ENCODE data around the gene ARL16.

ARL16 gene

DNA sequence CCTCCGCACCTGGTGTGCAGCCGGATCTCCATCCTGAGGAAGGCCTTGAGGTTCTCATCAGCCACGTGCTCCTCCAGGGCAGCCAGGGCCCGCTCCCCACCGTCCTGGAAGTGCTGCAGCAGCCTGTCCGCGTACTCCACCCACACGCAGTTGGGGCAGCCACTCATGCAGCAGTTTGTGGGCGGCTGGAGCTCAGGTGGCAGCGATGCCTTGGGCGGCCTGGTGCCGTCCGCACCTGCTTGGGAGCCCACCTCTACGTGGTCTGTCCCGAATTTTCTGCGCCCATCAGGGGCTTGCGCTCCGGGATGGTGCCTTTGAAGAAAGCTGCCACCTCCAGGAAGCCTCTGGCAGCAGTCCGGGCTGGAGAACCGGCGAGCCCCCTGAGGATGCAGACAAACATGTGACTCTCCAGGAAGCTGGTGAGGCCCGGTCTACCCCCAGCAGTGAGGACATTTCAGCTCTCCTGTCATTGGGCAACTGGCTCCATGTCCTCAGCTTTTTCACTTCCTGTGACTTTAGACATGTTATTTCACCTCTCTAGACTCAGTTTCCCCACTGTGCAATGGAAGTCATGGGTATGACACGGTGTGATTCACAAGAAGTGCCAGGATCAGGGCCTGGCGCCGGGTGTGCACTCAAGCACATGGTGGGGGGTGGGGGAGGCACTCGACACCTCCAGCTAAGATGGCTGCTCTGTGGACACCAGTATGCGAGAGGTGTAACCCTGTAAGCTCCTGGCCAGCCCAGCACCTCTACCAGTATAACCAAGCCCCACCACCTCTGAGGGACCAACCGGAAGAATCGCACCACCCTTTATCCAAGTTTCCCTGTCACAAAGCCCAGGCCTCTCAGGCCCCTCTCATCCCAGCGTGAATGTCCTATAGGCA lies 18.1 kb downstream of the ARL16 start:
- peak overlapping the region; percentile 87 for H3K4me3 ChIP-seq (ENCODE audit: low read depth, low read length)
- TF ChIP-seq, protein P1, sequence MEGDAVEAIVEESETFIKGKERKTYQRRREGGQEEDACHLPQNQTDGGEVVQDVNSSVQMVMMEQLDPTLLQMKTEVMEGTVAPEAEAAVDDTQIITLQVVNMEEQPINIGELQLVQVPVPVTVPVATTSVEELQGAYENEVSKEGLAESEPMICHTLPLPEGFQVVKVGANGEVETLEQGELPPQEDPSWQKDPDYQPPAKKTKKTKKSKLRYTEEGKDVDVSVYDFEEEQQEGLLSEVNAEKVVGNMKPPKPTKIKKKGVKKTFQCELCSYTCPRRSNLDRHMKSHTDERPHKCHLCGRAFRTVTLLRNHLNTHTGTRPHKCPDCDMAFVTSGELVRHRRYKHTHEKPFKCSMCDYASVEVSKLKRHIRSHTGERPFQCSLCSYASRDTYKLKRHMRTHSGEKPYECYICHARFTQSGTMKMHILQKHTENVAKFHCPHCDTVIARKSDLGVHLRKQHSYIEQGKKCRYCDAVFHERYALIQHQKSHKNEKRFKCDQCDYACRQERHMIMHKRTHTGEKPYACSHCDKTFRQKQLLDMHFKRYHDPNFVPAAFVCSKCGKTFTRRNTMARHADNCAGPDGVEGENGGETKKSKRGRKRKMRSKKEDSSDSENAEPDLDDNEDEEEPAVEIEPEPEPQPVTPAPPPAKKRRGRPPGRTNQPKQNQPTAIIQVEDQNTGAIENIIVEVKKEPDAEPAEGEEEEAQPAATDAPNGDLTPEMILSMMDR (IDR thresholded peaks at IDR 0.05; ENCODE audit: low read depth, low read length): no peak
- no peak for DNase-seq (ENCODE audit: low read depth, low spot score)
- in situ Hi-C loops (cut with HindIII; ENCODE audit: low sequenced_read_pairs): no loop called here

DNA sequence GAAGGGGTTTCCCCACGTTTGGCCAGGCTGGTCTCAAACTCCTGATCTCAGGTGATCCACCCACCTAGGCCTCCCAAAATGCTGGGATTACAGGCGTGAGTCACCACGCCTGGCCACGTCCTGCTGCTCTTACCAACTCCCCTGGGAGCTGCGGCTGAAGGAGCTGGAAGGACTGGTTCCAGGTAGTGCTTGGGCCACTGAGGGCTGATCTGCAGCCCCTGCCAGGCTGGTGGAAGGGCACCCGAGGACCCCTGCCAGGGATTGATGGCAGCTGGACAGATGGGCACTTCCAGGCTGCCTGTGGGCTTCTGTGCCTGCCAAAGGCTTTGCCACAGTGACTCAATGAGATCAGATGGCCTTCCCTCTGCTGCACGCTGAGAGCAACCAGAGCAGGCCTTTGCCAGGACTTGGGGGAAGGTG lies 19.5 kb downstream of the ARL16 start:
- no peak for DNase-seq (ENCODE audit: low read depth, low spot score)
- TF ChIP-seq, protein P1 (IDR thresholded peaks at IDR 0.05; ENCODE audit: low read depth, low read length): no peak
- H3K4me3 ChIP-seq (ENCODE audit: low read depth, low read length): no peak overlapping the region
- in situ Hi-C loops (cut with HindIII; ENCODE audit: low sequenced_read_pairs): no loop called here

DNA sequence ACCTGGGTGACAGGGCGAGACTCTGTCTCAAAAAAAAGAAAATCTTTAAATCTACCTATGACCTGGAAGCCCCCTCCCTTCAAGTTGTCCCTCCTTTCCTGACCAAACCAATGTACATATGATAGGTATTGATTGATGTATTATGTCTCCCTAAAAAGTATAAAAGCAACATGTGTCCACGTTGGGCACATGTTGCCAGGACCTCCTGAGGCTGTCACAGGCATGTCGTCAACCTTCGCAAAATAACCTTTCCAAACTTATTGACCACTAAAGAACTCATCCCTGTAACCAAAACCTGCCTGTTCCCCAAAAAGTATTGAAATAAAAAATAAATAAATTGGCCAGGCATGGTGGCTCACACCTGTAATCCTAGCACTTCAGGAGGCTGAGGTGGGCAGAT lies 21.6 kb downstream of the ARL16 start:
- TF ChIP-seq, protein P1 (IDR thresholded peaks at IDR 0.05; ENCODE audit: low read depth, low read length): no peak
- in situ Hi-C loops (cut with HindIII; ENCODE audit: low sequenced_read_pairs): no loop called here
- H3K4me3 ChIP-seq (ENCODE audit: low read depth, low read length): no peak overlapping the region
- DNase-seq (ENCODE audit: low read depth, low spot score): no peak

DNA sequence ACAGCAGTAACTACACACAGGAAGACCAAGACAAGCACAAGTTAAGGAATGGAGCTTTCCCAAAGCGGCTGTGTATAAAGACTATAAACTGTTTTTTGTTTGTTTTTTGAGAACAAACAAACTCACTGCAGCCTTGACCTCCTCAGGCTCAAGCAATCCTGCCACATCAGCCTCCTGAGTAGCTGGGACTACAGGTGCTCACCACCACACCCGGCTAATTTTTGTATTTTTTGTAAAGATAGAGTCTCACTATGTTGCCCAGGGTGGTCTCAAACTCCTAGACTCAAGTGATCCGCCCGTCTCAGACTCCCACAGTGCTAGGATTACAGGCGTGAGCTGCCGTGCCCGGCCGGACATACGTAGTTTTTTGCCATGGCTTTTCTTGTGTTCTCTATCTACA lies 23.2 kb downstream of the ARL16 start:
- TF ChIP-seq, protein P1 (IDR thresholded peaks at IDR 0.05; ENCODE audit: low read depth, low read length): no peak

DNA sequence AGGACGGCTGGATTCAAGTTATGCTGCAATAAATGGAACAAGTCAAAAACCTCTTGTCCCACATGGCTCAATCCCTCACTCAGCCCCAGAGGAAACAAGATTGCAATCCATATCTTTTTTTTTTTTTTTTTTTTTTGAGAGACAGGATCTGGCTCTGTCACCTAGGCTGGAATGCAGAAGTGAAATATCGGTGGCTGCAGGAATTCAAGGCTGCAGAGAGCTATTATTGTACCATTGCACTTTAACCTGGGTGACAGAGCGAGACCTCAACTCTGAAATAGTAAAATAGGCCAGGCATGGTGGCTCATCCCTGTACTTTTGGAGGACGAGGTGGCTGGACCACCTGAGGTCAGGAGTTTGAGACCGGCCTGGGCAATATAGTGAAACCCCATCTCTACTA lies 24.6 kb downstream of the ARL16 start:
- in situ Hi-C loops (cut with HindIII; ENCODE audit: low sequenced_read_pairs): no loop called here
- TF ChIP-seq, protein P1 (IDR thresholded peaks at IDR 0.05; ENCODE audit: low read depth, low read length): no peak
- H3K4me3 ChIP-seq (ENCODE audit: low read depth, low read length): no peak overlapping the region
- DNase-seq (ENCODE audit: low read depth, low spot score): no peak

More for the DNA sequence above, 23.2 kb downstream of the ARL16 start:
- H3K4me3 ChIP-seq (ENCODE audit: low read depth, low read length): no peak overlapping the region
- in situ Hi-C loops (cut with HindIII; ENCODE audit: low sequenced_read_pairs): no loop called here
- DNase-seq (ENCODE audit: low read depth, low spot score): no peak

DNA sequence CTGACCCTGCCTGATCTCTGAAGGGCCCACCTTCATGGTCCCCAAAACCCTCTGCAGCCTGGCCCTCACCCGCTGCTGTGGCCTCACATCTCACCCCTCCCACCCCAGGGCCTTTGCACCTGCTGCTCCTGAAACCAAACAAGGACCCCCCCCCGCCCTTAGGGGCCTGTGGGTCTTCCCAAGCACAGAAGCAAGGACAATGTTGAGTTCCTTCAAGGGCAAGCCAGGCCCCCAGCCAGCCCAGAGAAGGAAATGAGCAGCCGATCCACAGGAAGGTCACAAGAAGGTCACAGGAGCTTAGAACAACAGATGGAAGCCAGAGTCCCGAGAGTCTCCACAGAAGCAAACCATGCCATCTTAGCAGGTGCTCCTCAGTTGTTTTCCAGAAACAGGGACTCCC lies 26.8 kb downstream of the ARL16 start:
- no peak for DNase-seq (ENCODE audit: low read depth, low spot score)
- TF ChIP-seq, protein P1 (IDR thresholded peaks at IDR 0.05; ENCODE audit: low read depth, low read length): no peak
- in situ Hi-C loops (cut with HindIII; ENCODE audit: low sequenced_read_pairs): no loop called here
- no peak overlapping the region for H3K4me3 ChIP-seq (ENCODE audit: low read depth, low read length)
